GM21515 (cell line): ENCODE results near the gene CBFB.
"Not testable (repeated sequence)": the region's sequence is repeated elsewhere in the genome, so short reads cannot be mapped to it uniquely, and the experiment has no call there.

Experiments
- ATAC-seq: cut with Tn5 transposase; IDR thresholded peaks from one replicate; pipeline ENCODE4 v1.9.1; 2021; ENCODE audit not compliant: unreplicated experiment

Gene CBFB

GRCh38 chr16:67122799-67123198 is 93.8 kb downstream of the CBFB start:
- not testable (repeated sequence) for ATAC-seq

GRCh38 chr16:67128417-67128816 is 99.5 kb downstream of the CBFB start:
- no peak for ATAC-seq

- ATAC-seq = no peak
These were observed 99.9 kb downstream of the CBFB start for GRCh38 chr16:67128887-67129286.

GRCh38 chr16:67129422-67129821 is 100.5 kb downstream of the CBFB start:
- ATAC-seq = no peak

GRCh38 chr16:67137605-67138004 is 108.7 kb downstream of the CBFB start:
- ATAC-seq = no peak

GRCh38 chr16:67141391-67141790 is 112.4 kb downstream of the CBFB start:
- no peak for ATAC-seq

GRCh38 chr16:67142342-67142741 is 113.4 kb downstream of the CBFB start:
- no peak for ATAC-seq

- no peak for ATAC-seq
These were observed 116.0 kb downstream of the CBFB start for GRCh38 chr16:67144943-67145342.

GRCh38 chr16:67145746-67146145 is 116.8 kb downstream of the CBFB start:
- ATAC-seq = no peak

- ATAC-seq = no peak
These were observed 117.8 kb downstream of the CBFB start for GRCh38 chr16:67146523-67147357.

GRCh38 chr16:67147437-67148140 is 118.6 kb downstream of the CBFB start:
- ATAC-seq = no peak

- ATAC-seq = no peak
These were observed 119.3 kb downstream of the CBFB start for GRCh38 chr16:67148221-67148620.

- no peak for ATAC-seq
These were observed 119.8 kb downstream of the CBFB start for GRCh38 chr16:67148656-67149275.

GRCh38 chr16:67149276-67150046 is 120.5 kb downstream of the CBFB start:
- no peak for ATAC-seq

GRCh38 chr16:67150047-67150832 is 121.3 kb downstream of the CBFB start:
- ATAC-seq = no peak
